ENCODE measurements around the gene KCNH3. TPM values are rescaled to one million over a fixed set of nuclear protein-coding genes. Genes with fewer than 3 reads are reported as not detected.

KCNH3 gene
- total and polyA plus RNA-seq, 10 of the 15 experiments (the other 5 are each of a cell fraction or from before 2014, with no cell fraction given): 0.03 to 0.45 (median 0.08) TPM; not detected in 5

GRCh38 chr12:49545815-49546214 is 7.0 kb downstream of the KCNH3 start (continued):
- TF ChIP-seq ZNF687 (IDR thresholded peaks at IDR 0.05) (no peak), BACH1 (IDR thresholded peaks at IDR 0.05; ENCODE audit: borderline replicate concordance) (no peak), CBFB (IDR thresholded peaks at IDR 0.05; ENCODE audit: low read depth) (no peak), NR2C1 (IDR thresholded peaks at IDR 0.05) (no peak), IKZF1 (conservative IDR thresholded peaks at IDR 0.05) (no peak), ATF3 (IDR thresholded peaks at IDR 0.05; ENCODE audit: borderline replicate concordance, extremely low read depth, low read depth, low read length) (no peak), ZNF384 (IDR thresholded peaks at IDR 0.05; ENCODE audit: borderline replicate concordance, low read depth, low read length) (no peak), ZZZ3 (IDR thresholded peaks at IDR 0.05; ENCODE audit: control insufficient read depth, insufficient read length, low read depth) (no peak), ZBTB11 (CRISPR knock-in tag; IDR thresholded peaks at IDR 0.05) (no peak), STAT3 (IDR thresholded peaks at IDR 0.05; ENCODE audit: low read depth, low read length) (no peak), SMAD5 (IDR thresholded peaks at IDR 0.05; ENCODE audit: low read depth) (no peak), HDAC2 (IDR thresholded peaks at IDR 0.05) (no peak), NFYB (IDR thresholded peaks at IDR 0.05; ENCODE audit: insufficient read depth, low read depth, low read length) (no peak)
